Vagina (tissue), 2 donors: ENCODE measurements around the gene UPK1B.

Source experiments
- CTCF ChIP-seq, 3 experiments: fragments of 450-650 bp in 2 of 3; fragments of 200-600 bp in 1 of 3; sonication (generic) in 1 of 3; IDR thresholded peaks; one replicate each; pipeline ENCODE4 v1.5.1; 2017 to 2019; ENCODE audit warnings: antibody characterized with exemption in 3 of 3, mild to moderate bottlenecking in 2 of 3, moderate library complexity in 2 of 3
- POLR2A ChIP-seq, 2 donors: fragments of 450-650 bp; IDR thresholded peaks; one replicate each; pipeline ENCODE4 v1.6.1; 2017; ENCODE audit warnings: antibody characterized with exemption in 2 of 2, mild to moderate bottlenecking in 2 of 2, moderate library complexity in 2 of 2
- POLR2AphosphoS5 ChIP-seq, 2 donors: sonication (generic); formaldehyde crosslinking; IDR thresholded peaks; one replicate each; pipeline ENCODE4 v1.9.0; 2017; ENCODE audit warnings: antibody characterized with exemption in 2 of 2, mild to moderate bottlenecking in 2 of 2, low read depth in 1 of 2; ENCODE audit not compliant: insufficient read depth in 1 of 2

DNA sequence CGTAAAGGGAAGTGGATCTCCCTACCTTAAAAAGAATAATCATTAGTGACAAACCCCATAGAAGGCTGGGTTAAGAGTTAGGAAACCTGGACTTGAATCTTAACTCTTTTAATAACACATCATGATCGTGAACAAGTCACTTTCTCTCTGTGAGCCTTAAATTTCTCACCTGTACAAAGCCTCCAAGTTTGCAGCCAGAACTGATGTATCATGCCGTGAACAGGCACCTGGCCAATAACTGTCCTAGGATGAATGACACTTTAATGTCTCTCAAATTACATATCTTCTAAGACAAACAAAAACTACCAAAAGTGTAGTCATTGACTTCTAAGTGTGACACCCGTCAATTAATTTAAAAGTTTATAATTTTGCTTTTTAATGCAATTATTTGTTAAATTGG is 3.9 kb downstream of the UPK1B start:
- TF ChIP-seq CTCF (IDR thresholded peaks at IDR 0.05), result no peak
- TF ChIP-seq POLR2AphosphoS5 (IDR thresholded peaks at IDR 0.05; ENCODE audit: insufficient read depth in 1 of 2, low read depth in 1 of 2), result no peak
- no peak for TF ChIP-seq POLR2A (IDR thresholded peaks at IDR 0.05)
